Activated CD4-positive, alpha-beta T cell treated with anti-CD3 and anti-CD28 coated beads for 36 hours (primary cell): ENCODE results near the gene PRKAR1B. TPM values are rescaled to one million over a fixed set of nuclear protein-coding genes. Genes with fewer than 3 reads are reported as not detected.
A peak's percentile ranks its signal among the peaks of the same experiment; 100 is the strongest.

Experiments used
- ATAC-seq: fragments of 200-7000 bp; cut with Tn5 transposase; one replicate; pipeline ENCODE4 v1.10.0; 2021; ENCODE audit warnings: mild to moderate bottlenecking, moderate library complexity
- CTCF ChIA-PET: fragments of 350-600 bp; sonication (Branson Sonifier 250); formaldehyde crosslinking; loops from one replicate; lab custom pipeline; 2021; ENCODE audit warnings: antibody characterized with exemption; lab: Charles Lee
- POLR2A ChIA-PET: fragments of 350-600 bp; sonication (Branson Sonifier 250); formaldehyde crosslinking; loops from one replicate; lab custom pipeline; 2021; ENCODE audit warnings: antibody characterized with exemption, inconsistent platforms; lab: Charles Lee
- DNase-seq: peaks from one replicate; pipeline ENCODE4 v3.0.0-alpha.2; 2020
- H3K27ac Mint-ChIP-seq: one replicate; pipeline ENCODE4 v1.8.0; 2021; ENCODE audit warnings: mixed read lengths
- H3K27me3 Mint-ChIP-seq: one replicate; pipeline ENCODE4 v1.8.0; 2021; ENCODE audit warnings: mixed read lengths
- H3K36me3 Mint-ChIP-seq: one replicate; pipeline ENCODE4 v1.8.0; 2021; ENCODE audit warnings: low read depth, mixed read lengths
- H3K4me1 Mint-ChIP-seq: one replicate; pipeline ENCODE4 v1.8.0; 2021; ENCODE audit warnings: mixed read lengths
- H3K4me3 Mint-ChIP-seq: one replicate; pipeline ENCODE4 v1.8.0; 2021; ENCODE audit warnings: mild to moderate bottlenecking, moderate library complexity, mixed read lengths
- H3K9me3 Mint-ChIP-seq: one replicate; pipeline ENCODE4 v1.8.0; 2021; ENCODE audit warnings: low read depth, mixed read lengths
- intact Hi-C, 2 experiments: fragments of 100-400 bp; cut with DNase I in 1 of 2; cut with micrococcal nuclease in 1 of 2; formaldehyde crosslinking; loops; one replicate each; pipeline versions ENCODE4 v1.14.2 to v1.15.1; 2022 to 2024; cut with DNase I, micrococcal nuclease
- total RNA-seq, 2 experiments: library from RNA; stranded (reverse); gene quantifications; one replicate each; pipeline ENCODE4 v1.2.3, GENCODE V29; 2021

The PRKAR1B gene
- total RNA-seq, 2 experiments from 2014 or later = 37.0 to 41.0 TPM

DNA sequence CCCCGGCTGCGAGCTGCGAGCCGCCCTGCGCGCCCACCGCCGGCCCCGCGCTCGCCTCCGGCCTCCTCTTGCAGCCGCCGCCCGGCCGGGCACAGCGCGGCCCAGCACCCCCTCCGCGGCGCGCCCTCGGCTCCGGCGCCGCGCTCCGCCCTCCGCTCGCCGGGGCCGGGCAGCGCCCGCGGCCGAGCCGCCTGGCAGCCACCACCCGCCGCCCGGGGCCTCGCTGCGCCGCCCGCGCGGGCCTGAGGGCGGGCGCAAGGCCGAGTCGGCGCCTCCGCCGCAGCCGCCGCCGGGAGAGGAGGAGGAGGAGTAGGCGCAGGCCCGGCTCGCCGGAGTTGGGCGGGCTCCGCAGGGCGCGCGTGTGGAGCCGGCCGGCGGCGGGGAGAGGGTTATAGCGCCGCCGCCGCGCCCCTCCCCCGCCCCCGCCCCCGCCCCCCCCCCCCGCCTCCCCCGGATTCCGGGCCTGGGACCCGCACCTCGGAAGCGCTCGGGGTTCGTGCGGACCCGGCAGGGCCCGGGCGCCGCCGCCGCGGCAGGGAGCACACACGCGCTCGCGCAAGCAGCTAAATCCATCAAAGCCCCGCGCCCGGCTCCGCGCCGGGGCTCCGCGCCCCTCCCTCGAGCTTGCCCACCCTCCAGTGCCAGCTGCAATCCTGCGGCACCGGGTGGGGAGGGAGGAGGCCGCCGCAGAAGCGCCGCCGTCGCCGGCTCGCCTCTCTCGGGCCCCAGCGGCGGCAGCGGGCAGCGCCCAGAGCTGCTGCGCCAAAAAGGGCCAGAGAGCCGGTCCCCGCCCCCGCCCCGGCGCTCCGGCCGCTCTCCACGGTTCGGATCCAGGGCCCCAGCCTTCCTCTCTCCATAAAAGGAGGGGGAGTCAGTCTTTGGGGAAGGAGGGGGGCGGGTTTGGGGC, 207.3 kb downstream of the PRKAR1B start, which contains the start of gene PDGFA:
PDGFA (minus strand) TSS at position 363 of the 907 bp plus-strand sequence. CDS start 845 bp downstream, outside the sequence.
- Mint-ChIP-seq H3K4me3 (peak within 1 kb of the TSS; percentile 73), H3K27ac (no peak within 1 kb of the TSS), H3K27me3 (peaks cover 41% of the 10 kb centered on the region), H3K9me3 (no peaks in the 10 kb centered on the region), H3K4me1 (peaks cover 13% of the 10 kb centered on the region), H3K36me3 (no peaks in the 10 kb centered on the region)
- intact Hi-C loops = loop anchor here (1.0 to 5.0 kb wide), 7 partner anchors 65 to 371 kb away; partner anchors contain the start of genes DNAAF5 (in 1 of the 2) and PRKAR1B (in 1 of the 2)
- ChIA-PET CTCF (interaction anchor here (0.6 kb wide), 2 partner anchors 254 to 293 kb away, joined by 3 read pairs; no protein-coding TSS in a partner anchor), POLR2A (interaction anchor here (0.7 kb wide), 1 partner anchor 1362 kb away, joined by 4 read pairs; no protein-coding TSS in a partner anchor)
- DNase-seq = peak; percentile 55
- peak; percentile 30 for ATAC-seq

DNA sequence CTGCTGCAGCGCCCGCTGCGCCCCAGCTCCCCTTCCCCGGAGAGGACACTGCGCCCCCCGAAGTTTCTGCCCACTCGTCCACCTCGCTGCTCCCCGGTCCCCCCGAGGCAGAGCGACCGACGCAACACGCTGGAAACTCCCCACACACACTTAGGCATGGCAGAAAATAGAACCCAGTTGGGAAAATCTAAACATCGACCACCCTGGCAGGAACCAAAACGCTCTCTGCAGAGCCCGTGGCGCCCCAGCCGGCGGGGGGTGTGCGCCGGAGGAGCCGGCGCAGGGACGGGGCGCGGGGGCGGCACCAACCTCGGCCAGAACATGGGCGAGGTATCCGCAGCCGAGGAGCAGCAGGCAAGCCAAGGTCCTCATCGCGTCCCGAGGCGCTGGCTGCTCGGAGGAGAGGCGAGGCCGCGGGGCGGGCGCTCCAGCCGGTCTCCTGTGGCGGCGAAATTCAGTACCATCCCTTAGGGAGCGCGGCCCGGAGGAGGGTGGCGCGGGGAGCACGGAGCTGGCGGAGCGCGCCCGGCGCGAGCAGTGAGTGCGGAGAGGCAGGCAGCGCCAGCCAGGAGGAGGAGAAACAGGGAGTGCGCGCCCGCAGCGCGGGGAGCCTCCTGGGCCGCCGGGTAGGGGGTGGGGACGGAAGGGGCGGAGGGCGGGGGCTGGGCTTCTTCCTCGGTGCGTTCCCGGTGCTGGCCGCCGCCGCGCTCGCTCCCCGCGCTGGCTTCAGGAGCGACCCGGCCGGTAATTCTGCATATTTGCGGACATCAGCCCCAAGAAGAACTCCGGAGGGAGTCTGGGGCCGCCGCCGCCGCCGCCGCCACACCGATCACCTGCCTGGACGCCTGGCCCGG, 208.2 kb downstream of the PRKAR1B start:
- peak; percentile 75 for DNase-seq
- POLR2A ChIA-PET = no interaction called here
- peaks cover 37% of the 10 kb centered on the region for H3K27me3 Mint-ChIP-seq
- peaks cover 16% of the 10 kb centered on the region for H3K4me1 Mint-ChIP-seq
- intact Hi-C loops = loop anchor here (1.0 to 5.0 kb wide), 7 partner anchors 66 to 370 kb away; partner anchors contain the start of genes DNAAF5 (in 1 of the 2) and PRKAR1B (in 1 of the 2)
- no peak overlapping the region for H3K27ac Mint-ChIP-seq
- CTCF ChIA-PET = interaction anchor here (0.6 kb wide), 1 partner anchor 255 kb away, joined by 3 read pairs; no protein-coding TSS in a partner anchor
- ATAC-seq = peak; percentile 42
- no peaks in the 10 kb centered on the region for H3K9me3 Mint-ChIP-seq
- H3K4me3 Mint-ChIP-seq = peak overlapping the region; percentile 73
- H3K36me3 Mint-ChIP-seq = no peaks in the 10 kb centered on the region

DNA sequence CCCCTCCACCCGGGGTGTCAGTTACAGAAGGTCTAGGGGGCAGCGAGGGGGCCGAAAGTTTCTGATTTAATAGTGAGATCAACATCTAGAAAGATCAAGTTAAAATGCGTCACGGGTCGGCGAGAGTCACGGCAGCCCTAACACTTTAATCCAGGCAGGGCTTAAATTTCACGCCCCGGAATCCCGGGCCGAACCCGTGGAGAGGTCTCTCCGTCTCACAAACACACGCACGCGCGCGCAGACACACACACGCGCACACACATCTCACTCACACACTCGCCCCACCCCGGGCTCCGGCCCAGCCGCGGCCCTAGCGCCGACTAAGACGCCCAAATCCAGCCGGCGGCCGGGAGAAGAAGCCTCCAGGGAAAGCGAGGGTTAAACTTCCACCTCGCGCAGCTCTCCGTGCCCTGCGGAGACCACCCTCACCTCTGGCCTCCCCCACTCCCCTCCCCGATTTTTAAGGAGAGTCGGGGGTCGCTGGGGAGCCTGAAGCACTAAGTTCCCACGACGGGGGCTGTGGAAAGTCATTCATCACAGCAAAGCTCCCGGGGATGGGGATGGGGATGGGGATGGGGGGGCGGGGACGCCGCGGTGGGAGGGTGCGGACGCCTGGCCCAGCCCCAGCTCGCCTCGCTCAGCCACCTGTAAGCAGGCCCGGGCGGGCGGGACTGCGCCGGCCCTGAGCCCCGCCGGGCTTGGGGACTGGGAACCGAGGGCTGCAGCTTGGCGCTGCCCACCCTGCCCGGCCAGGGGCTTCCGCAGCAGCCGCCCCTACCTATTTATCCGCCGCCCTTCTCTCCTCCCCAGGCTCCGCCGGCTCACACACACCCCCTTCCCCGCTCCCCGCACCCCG, 209.1 kb downstream of the PRKAR1B start:
- Mint-ChIP-seq H3K27ac (peak overlapping the region; percentile 8), H3K27me3 (peaks cover 30% of the 10 kb centered on the region), H3K4me1 (peaks cover 19% of the 10 kb centered on the region), H3K9me3 (no peaks in the 10 kb centered on the region), H3K4me3 (peak overlapping the region; percentile 75), H3K36me3 (no peaks in the 10 kb centered on the region)
- CTCF ChIA-PET = no interaction called here
- intact Hi-C loops = loop anchor here (2.0 to 5.0 kb wide), 6 partner anchors 67 to 369 kb away; partner anchors contain the start of genes DNAAF5 (in 1 of the 2) and PRKAR1B (in 1 of the 2)
- POLR2A ChIA-PET = no interaction called here
- DNase-seq = peak; percentile 57
- no peak for ATAC-seq

DNA sequence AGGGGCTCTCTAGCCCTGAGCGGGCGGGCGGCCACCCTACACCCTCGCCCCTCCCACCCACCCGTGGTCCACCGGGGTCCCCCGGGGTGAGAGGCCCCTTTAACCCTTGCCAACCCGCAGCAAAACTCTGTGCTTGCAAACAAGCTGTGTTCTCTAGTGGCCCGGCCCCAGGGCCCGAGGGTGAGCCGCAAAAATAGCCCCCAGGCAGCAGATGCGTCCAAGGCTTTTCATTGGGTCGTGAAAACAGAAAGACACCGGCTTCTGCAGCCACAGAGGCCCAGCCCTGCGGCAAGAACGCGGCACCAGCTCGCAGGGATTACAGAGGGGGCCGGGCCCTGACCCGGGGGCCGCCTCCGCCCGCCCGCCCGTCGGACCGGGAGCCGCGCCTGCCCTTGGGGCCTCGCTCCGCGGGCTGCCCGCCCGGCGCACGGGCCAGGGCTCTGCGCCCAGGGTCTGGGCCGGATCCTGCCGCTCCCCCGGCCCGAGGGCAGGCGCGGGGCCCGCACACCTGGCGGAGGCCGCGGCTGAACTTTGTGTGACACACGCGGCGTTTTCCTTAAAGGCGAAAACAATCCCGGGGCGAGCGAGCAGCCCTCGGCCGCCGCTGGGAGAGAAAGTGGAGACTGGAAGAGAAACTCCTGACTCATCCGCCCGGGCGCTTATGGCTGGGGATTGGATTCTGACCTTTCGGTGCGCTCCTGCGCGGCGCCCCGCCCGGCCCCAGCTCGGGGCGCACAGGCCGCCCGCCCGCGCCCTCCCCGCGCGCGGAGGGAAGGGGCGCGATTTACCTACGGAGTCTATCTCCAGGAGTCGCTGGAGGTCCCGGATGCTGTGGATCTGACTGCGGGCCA, 210.2 kb downstream of the PRKAR1B start:
- intact Hi-C loops = loop anchor here (5.0 kb wide), 3 partner anchors 85 to 185 kb away; no protein-coding TSS in a partner anchor
- H3K9me3 Mint-ChIP-seq = no peaks in the 10 kb centered on the region
- peak; percentile 66 for DNase-seq
- ChIA-PET CTCF (no interaction called here), POLR2A (no interaction called here)
- peaks cover 26% of the 10 kb centered on the region for H3K27me3 Mint-ChIP-seq
- no peak overlapping the region for H3K27ac Mint-ChIP-seq
- peaks cover 17% of the 10 kb centered on the region for H3K4me1 Mint-ChIP-seq
- no peaks in the 10 kb centered on the region for H3K36me3 Mint-ChIP-seq
- no peak overlapping the region for H3K4me3 Mint-ChIP-seq
- ATAC-seq = peak; percentile 8

DNA sequence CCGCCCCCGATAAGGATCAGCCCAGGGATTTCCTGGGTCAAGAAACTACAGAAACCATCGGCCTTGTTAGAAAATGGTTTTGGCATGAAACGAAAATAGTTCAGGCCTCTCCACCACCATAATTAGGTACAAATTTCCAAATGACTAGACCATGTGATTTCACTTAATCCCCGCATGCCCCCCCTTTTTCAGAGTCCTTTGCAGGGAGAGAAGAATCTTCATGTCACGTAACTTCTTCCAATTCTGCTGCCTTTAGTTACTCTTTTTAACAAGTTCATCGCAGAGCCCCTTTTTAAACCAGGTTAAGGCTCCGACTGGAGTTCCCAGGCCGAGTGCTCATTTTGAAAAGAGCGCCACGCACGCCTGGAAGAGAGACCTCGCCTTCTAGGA, 210.9 kb downstream of the PRKAR1B start:
- DNase-seq (no peak), ATAC-seq (no peak)
- intact Hi-C loops = loop anchor here (5.0 kb wide), 3 partner anchors 86 to 184 kb away; no protein-coding TSS in a partner anchor
- ChIA-PET CTCF (no interaction called here), POLR2A (no interaction called here)
- no peak overlapping the region for H3K27ac Mint-ChIP-seq
- H3K4me3 Mint-ChIP-seq = no peak overlapping the region
- no peaks in the 10 kb centered on the region for H3K9me3 Mint-ChIP-seq
- no peaks in the 10 kb centered on the region for H3K36me3 Mint-ChIP-seq
- peaks cover 17% of the 10 kb centered on the region for H3K4me1 Mint-ChIP-seq
- H3K27me3 Mint-ChIP-seq = peaks cover 23% of the 10 kb centered on the region

DNA sequence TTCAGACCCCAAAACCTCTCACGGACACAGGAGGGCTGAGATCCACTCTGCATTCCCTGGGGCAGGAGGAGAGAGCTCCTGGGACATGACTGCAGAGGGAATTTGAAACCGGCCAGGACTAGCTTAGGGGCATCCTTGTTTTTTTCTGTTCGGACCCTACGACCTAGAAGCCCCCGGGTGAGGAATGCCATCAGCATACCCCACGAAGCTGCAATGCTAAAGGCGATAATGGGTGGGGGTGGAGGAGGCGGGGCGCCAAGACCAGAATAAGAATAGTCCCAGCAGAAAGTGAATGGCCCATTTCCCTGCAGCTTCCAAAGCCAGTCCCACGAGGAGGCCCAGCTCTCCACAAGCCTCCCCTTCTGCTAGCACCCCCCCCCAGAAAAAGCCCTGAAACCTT, 211.5 kb downstream of the PRKAR1B start:
- no peaks in the 10 kb centered on the region for H3K9me3 Mint-ChIP-seq
- DNase-seq = no peak
- POLR2A ChIA-PET = no interaction called here
- peaks cover 14% of the 10 kb centered on the region for H3K4me1 Mint-ChIP-seq
- ATAC-seq = no peak
- H3K4me3 Mint-ChIP-seq = no peak overlapping the region
- no peak overlapping the region for H3K27ac Mint-ChIP-seq
- no peaks in the 10 kb centered on the region for H3K36me3 Mint-ChIP-seq
- CTCF ChIA-PET = no interaction called here
- H3K27me3 Mint-ChIP-seq = peaks cover 20% of the 10 kb centered on the region
- intact Hi-C loops = loop anchor here (5.0 kb wide), 3 partner anchors 87 to 183 kb away; no protein-coding TSS in a partner anchor

DNA sequence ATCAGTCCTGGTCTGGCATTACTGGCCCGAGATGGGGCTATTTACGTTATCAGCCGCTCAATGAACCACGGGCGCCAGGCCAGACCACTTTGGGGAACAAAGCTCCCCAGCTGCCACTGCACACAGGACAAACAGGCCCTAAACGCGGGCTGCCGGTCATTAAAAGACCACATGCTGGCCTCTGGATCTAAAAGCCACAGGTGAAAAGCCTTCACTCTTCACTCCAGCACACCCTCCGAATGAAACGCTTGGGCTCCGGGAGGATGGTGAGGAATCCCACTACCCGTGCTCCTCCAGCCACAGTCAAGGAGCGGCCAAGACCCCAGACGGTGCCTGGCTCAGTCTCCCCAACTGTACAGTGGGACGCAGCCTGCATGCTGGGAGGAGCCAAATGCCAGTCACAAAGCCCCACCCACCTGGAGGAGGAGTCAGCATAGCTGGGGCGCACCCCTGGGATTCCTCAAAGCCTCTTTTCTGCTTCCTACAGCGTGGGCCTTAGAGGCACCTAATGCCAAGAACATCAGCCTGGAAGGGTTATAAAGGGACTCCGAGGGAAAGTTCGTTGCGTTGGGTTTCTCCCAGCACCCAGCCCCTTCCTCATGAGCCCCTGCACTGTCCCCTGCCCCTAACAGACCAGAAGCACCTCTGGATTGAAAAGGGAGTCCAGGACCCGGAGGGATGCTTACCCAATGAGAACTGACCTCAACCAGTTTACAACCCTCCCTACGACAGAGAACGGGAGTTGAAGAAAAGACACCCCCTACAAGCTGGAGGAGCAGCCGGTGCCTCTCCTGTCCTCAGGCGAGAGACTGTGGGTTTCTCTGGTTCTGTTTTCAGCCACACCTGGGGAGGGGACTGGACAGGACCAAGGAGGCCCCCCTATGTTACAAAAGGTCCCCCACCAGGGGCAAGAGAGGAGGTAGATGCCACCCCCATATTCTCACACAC, 212.2 kb downstream of the PRKAR1B start:
- no peak for ATAC-seq
- no peaks in the 10 kb centered on the region for H3K9me3 Mint-ChIP-seq
- H3K4me3 Mint-ChIP-seq = no peak overlapping the region
- no peaks in the 10 kb centered on the region for H3K36me3 Mint-ChIP-seq
- no peak overlapping the region for H3K27ac Mint-ChIP-seq
- H3K27me3 Mint-ChIP-seq = peaks cover 20% of the 10 kb centered on the region
- ChIA-PET POLR2A (interaction anchor here (0.7 kb wide), 1 partner anchor 240 kb away, joined by 3 read pairs; no protein-coding TSS in a partner anchor), CTCF (no interaction called here)
- intact Hi-C loops = loop anchor here (5.0 kb wide), 3 partner anchors 87 to 183 kb away; no protein-coding TSS in a partner anchor
- peaks cover 14% of the 10 kb centered on the region for H3K4me1 Mint-ChIP-seq
- peak; percentile 48 for DNase-seq

DNA sequence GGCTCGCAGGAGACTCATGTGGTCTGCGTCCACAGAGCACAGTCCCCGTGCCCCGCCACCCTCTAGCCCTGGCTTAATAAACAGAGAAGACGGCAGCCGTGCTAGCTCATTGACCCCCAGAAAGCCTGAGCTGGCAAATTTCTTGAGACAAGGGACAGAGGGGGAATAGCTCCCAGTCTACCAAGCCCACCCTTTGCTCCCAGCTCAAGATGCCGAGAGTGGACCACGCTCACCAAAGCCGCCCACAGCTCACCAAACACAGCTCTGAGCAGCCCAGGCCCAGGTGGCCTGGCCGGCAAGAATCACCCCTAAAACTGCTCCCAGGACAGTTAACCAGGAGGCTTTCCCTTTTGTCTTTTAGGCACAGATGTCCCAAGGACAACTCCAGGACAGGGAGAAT, 212.8 kb downstream of the PRKAR1B start:
- Mint-ChIP-seq H3K36me3 (no peaks in the 10 kb centered on the region), H3K27ac (no peak overlapping the region), H3K9me3 (no peaks in the 10 kb centered on the region), H3K4me1 (peaks cover 14% of the 10 kb centered on the region), H3K27me3 (peaks cover 20% of the 10 kb centered on the region), H3K4me3 (no peak overlapping the region)
- DNase-seq (no peak), ATAC-seq (no peak)
- ChIA-PET POLR2A (interaction anchor here (0.6 to 0.7 kb wide), 2 partner anchors 105 to 240 kb away, joined by 3 to 5 read pairs; no protein-coding TSS in a partner anchor), CTCF (no interaction called here)
- intact Hi-C loops = no loop called here
